PC-3 (cell line): ENCODE data around the gene ASXL2. TPM values are rescaled to one million over a fixed set of nuclear protein-coding genes. Genes with fewer than 3 reads are reported as not detected.

Source experiments
- ATAC-seq: fragments of 200-7000 bp; cut with Tn5 transposase; 2 replicates; pipeline ENCODE4 v1.9.1; 2020; ENCODE audit warnings: mild to moderate bottlenecking, moderate library complexity
- BruUV-seq: library from RNA; stranded (reverse); fragments of 400-500 nt; replicated peaks from 2 replicates; lab custom pipeline; 2021; lab: Mats Ljungman, UMichigan
- CTCF ChIA-PET: fragments of 300-600 bp; sonication (Branson Sonifier 250); formaldehyde crosslinking; loops from one replicate; lab custom pipeline; 2022; ENCODE audit warnings: antibody characterized with exemption; lab: Charles Lee
- POLR2A ChIA-PET: fragments of 300-600 bp; sonication (Branson Sonifier 250); formaldehyde crosslinking; loops from one replicate; lab custom pipeline; 2022; ENCODE audit warnings: antibody characterized with exemption; ENCODE audit not compliant: unreplicated experiment; lab: Charles Lee
- DNase-seq: peaks from one replicate; pipeline ENCODE4 v3.0.0-alpha.2; 2015
- H2AFZ ChIP-seq: fragments of 300-600 bp; sonication (generic); 2 replicates; pipeline ENCODE4 v1.6.0; 2016; ENCODE audit warnings: antibody characterized with exemption, low read length
- H3F3A ChIP-seq: fragments of 300-600 bp; sonication (generic); one replicate; pipeline ENCODE4 v1.6.0; 2017; ENCODE audit warnings: antibody characterized with exemption, low read length, control low read depth, mild to moderate bottlenecking; ENCODE audit not compliant: unreplicated experiment
- H3K27ac ChIP-seq: fragments of 300-600 bp; sonication (generic); 2 replicates; pipeline ENCODE4 v1.5.1; 2016; ENCODE audit warnings: mild to moderate bottlenecking, low read length
- H3K27me3 ChIP-seq: fragments of 300-600 bp; sonication (generic); 2 replicates; pipeline ENCODE4 v1.6.1; 2016; ENCODE audit warnings: low read length, mixed read lengths
- H3K36me3 ChIP-seq: fragments of 300-600 bp; sonication (generic); 2 replicates; pipeline ENCODE4 v1.6.1; 2016; ENCODE audit warnings: low read depth, mixed run types, low read length, mixed read lengths
- H3K4me1 ChIP-seq: fragments of 300-600 bp; sonication (generic); 2 replicates; pipeline ENCODE4 v1.5.1; 2016; ENCODE audit warnings: low read length; ENCODE audit not compliant: insufficient read depth
- H3K4me2 ChIP-seq: fragments of 300-600 bp; sonication (generic); 2 replicates; pipeline ENCODE4 v1.6.0; 2016; ENCODE audit warnings: low read length
- H3K4me3 ChIP-seq: fragments of 300-600 bp; sonication (generic); 2 replicates; pipeline ENCODE4 v1.5.1; 2016; ENCODE audit warnings: mild to moderate bottlenecking, low read length, mixed read lengths
- H3K79me2 ChIP-seq: fragments of 300-600 bp; sonication (generic); 2 replicates; pipeline ENCODE4 v1.6.1; 2017; ENCODE audit warnings: low read length, mixed read lengths
- H3K9ac ChIP-seq: fragments of 300-600 bp; sonication (generic); 2 replicates; pipeline ENCODE4 v1.6.0; 2016; ENCODE audit warnings: mild to moderate bottlenecking, low read length
- H3K9me2 ChIP-seq: fragments of 300-600 bp; sonication (generic); replicated peaks from 2 replicates; pipeline ENCODE4 v1.6.1; 2016; ENCODE audit warnings: mixed run types, low read length, mixed read lengths
- H3K9me3 ChIP-seq: fragments of 300-600 bp; sonication (generic); 2 replicates; pipeline ENCODE4 v1.6.1; 2016; ENCODE audit warnings: low read length, mixed read lengths
- H4K20me1 ChIP-seq: fragments of 300-600 bp; sonication (generic); 2 replicates; pipeline ENCODE4 v1.6.1; 2016; ENCODE audit warnings: low read length, mixed read lengths
- CTCF ChIP-seq: fragments of 300-600 bp; sonication (generic); conservative IDR thresholded peaks from 2 replicates; pipeline ENCODE4 v1.5.1; 2017; ENCODE audit warnings: antibody characterized with exemption, low read depth, mild to moderate bottlenecking, low read length
- EZH2 ChIP-seq: fragments of 300-600 bp; sonication (generic); IDR thresholded peaks from one replicate; pipeline ENCODE4 v1.6.1; 2017; ENCODE audit warnings: antibody characterized with exemption, mild to moderate bottlenecking, low read length; ENCODE audit not compliant: unreplicated experiment
- EZH2phosphoT487 ChIP-seq: fragments of 300-600 bp; sonication (generic); IDR thresholded peaks from 2 replicates; pipeline ENCODE4 v1.6.1; 2018; ENCODE audit warnings: mild to moderate bottlenecking, antibody characterized with exemption, low read length, borderline replicate concordance
- intact Hi-C: fragments of 100-400 bp; cut with micrococcal nuclease; formaldehyde crosslinking; loops from 2 replicates; pipeline ENCODE4 v1.9.0; 2023
- total RNA-seq: library from RNA; depleted of rRNA; stranded (reverse); fragments of >200 nt; gene quantifications from 2 replicates; pipeline ENCODE4 v1.2.3, GENCODE V29; 2014

ASXL2 gene
- total RNA-seq, 1 experiment from 2014 or later = 11.5 TPM

- CTCF ChIA-PET = interaction anchor here (0.6 kb wide), 1 partner anchor 49 kb away, joined by 16 read pairs; no protein-coding TSS in a partner anchor
- H4K20me1 ChIP-seq = 0 out of 2 replicates have a peak, but pooled peaks cover 4% of the 10 kb centered on the region
Observed at GRCh38 chr2:25817006-25817405, 61.3 kb downstream of the ASXL2 start.

GRCh38 chr2:25816249-25816648 lies 62.0 kb downstream of the ASXL2 start:
- no TSS peak for BruUV-seq
- ChIA-PET POLR2A (no interaction called here), CTCF (no interaction called here)

More at GRCh38 chr2:25817006-25817405, 61.3 kb downstream of the ASXL2 start:
- Histone ChIP-seq H3K4me1 (peaks cover 10% of the 10 kb centered on the region), H3K9ac (no peak overlapping the region), H3K36me3 (no peaks in the 10 kb centered on the region), H3K9me3 (no peaks in the 10 kb centered on the region), H3K9me2 (no peaks in the 10 kb centered on the region), H3F3A (no peaks in the 10 kb centered on the region), H3K27me3 (no peaks in the 10 kb centered on the region), H3K79me2 (peaks cover 28% of the 10 kb centered on the region), H3K4me3 (no peak overlapping the region), H3K4me2 (no peak overlapping the region), H2AFZ (no peak overlapping the region), H3K27ac (no peak overlapping the region)
- POLR2A ChIA-PET = no interaction called here
- intact Hi-C loops = no loop called here
- no TSS peak for BruUV-seq
- ATAC-seq (no peak), DNase-seq (no peak)
- no peak for TF ChIP-seq EZH2
- TF ChIP-seq EZH2phosphoT487 = no peak
- no peak for TF ChIP-seq CTCF

More at GRCh38 chr2:25816249-25816648, 62.0 kb downstream of the ASXL2 start:
- no peak for DNase-seq
- Histone ChIP-seq H3K27me3 (no peaks in the 10 kb centered on the region), H3K36me3 (no peaks in the 10 kb centered on the region), H3K9ac (no peak overlapping the region), H3K9me3 (no peaks in the 10 kb centered on the region), H3F3A (no peaks in the 10 kb centered on the region), H3K79me2 (peaks cover 28% of the 10 kb centered on the region), H3K4me2 (no peak overlapping the region), H4K20me1 (0 out of 2 replicates have a peak, but pooled peaks cover 4% of the 10 kb centered on the region), H3K9me2 (no peaks in the 10 kb centered on the region), H3K4me3 (no peak overlapping the region), H2AFZ (no peak overlapping the region), H3K27ac (no peak overlapping the region), H3K4me1 (peaks cover 2% of the 10 kb centered on the region)
- no peak for ATAC-seq
- no peak for TF ChIP-seq EZH2phosphoT487
- no peak for TF ChIP-seq EZH2
- no peak for TF ChIP-seq CTCF
- intact Hi-C loops = no loop called here
